OCI-LY1 (cell line): ENCODE measurements around the gene SV2B.

ENCODE experiments used
- CTCF ChIP-seq: fragments of 200-600 bp; sonication (generic), shearing (Covaris generic); IDR thresholded peaks from 2 replicates; pipeline ENCODE4 v1.5.1; 2017; ENCODE audit warnings: mild to moderate bottlenecking, antibody characterized with exemption, low read length, moderate library complexity, mixed read lengths
- EZH2 ChIP-seq: fragments of 200-600 bp; sonication (generic), shearing (Covaris generic); IDR thresholded peaks from 2 replicates; pipeline ENCODE4 v1.8.0; 2017; ENCODE audit warnings: borderline replicate concordance, mixed run types, mild to moderate bottlenecking, antibody characterized with exemption, low read length, moderate library complexity, mixed read lengths

- no peak for TF ChIP-seq EZH2
- no peak for TF ChIP-seq CTCF
Measured at GRCh38 chr15:91108421-91108820, 8.4 kb downstream of the SV2B start.
